HCT116 (cell line): ENCODE measurements around the gene DCHS1. TPM values are rescaled to one million over a fixed set of nuclear protein-coding genes. Genes with fewer than 3 reads are reported as not detected.

Experiments
- ATAC-seq: fragments of 200-7000 bp; cut with Tn5 transposase; 2 replicates; pipeline ENCODE4 v1.9.1; 2020; ENCODE audit warnings: mild to moderate bottlenecking, moderate library complexity
- BruUV-seq: library from RNA; stranded (reverse); fragments of 400-500 nt; replicated peaks from 2 replicates; lab custom pipeline; 2021; lab: Mats Ljungman, UMichigan
- CTCF ChIA-PET: fragments of 300-600 bp; sonication (Branson Sonifier 250); formaldehyde crosslinking; loops from one replicate; lab custom pipeline; 2021; ENCODE audit warnings: antibody characterized with exemption; lab: Charles Lee
- POLR2A ChIA-PET: fragments of 300-600, 350-600 bp; sonication (Branson Sonifier 250); formaldehyde crosslinking; loops from one replicate; lab custom pipeline; 2021; ENCODE audit warnings: antibody characterized with exemption; lab: Charles Lee
- RAD21 ChIA-PET, 2 experiments: fragments of 300-600 bp; sonication (Branson Sonifier 250); formaldehyde crosslinking; loops; one replicate each; lab custom pipeline; 2023; ENCODE audit warnings: low total read pairs in 2 of 2; ENCODE audit not compliant: uncharacterized antibody in 2 of 2, unreplicated experiment in 2 of 2, low non-redundant PET in 1 of 2; lab: Charles Lee
- DNase-seq: peaks from one replicate; pipeline ENCODE4 v3.0.0-alpha.2; 2010; ENCODE audit warnings: low read depth, low spot score
- H2AFZ ChIP-seq: fragments of 200-600 bp; shearing (Covaris generic), sonication (generic); 2 replicates; pipeline ENCODE4 v1.6.1; 2017; ENCODE audit warnings: low read depth, mixed run types, mixed read lengths, antibody characterized with exemption, low read length; ENCODE audit not compliant: poor library complexity, severe bottlenecking
- H3K27ac ChIP-seq: 2 replicates; pipeline ENCODE4 v1.5.1; 2012; ENCODE audit warnings: low read depth, low read length
- H3K27me3 ChIP-seq: fragments of 200-600 bp; sonication (generic); 2 replicates; pipeline ENCODE4 v1.6.1; 2016; ENCODE audit warnings: mixed run types, low read length, mixed read lengths; ENCODE audit not compliant: insufficient read depth
- H3K36me3 ChIP-seq, 2 experiments: fragments of 200-500 bp in 1 of 2; fragments of 200-600 bp in 1 of 2; sonication (Bioruptor generic) in 1 of 2; sonication (generic) in 1 of 2; 2 replicates each; pipeline versions ENCODE4 v1.5.1 to v1.6.1; 2014 to 2016; ENCODE audit warnings: low read length in 2 of 2, inconsistent platforms in 1 of 2, mixed read lengths in 1 of 2, mixed run types in 1 of 2; ENCODE audit not compliant: insufficient read depth in 2 of 2, control insufficient read depth in 1 of 2
- H3K4me1 ChIP-seq, 2 experiments: fragments of 200-600 bp in 1 of 2; sonication (generic) in 1 of 2; 2 replicates each; pipeline versions ENCODE4 v1.5.1 to v1.6.1; 2012 to 2017; ENCODE audit warnings: low read length in 2 of 2, inconsistent platforms in 1 of 2, mild to moderate bottlenecking in 1 of 2, mixed read lengths in 1 of 2, mixed run types in 1 of 2, moderate library complexity in 1 of 2; ENCODE audit not compliant: insufficient read depth in 2 of 2, control insufficient read depth in 1 of 2
- H3K4me2 ChIP-seq: fragments of 200-600 bp; sonication (generic); 2 replicates; pipeline ENCODE4 v1.6.1; 2017; ENCODE audit warnings: mixed run types, low read length, mixed read lengths
- H3K4me3 ChIP-seq, 2 experiments: fragments of 200-600 bp in 1 of 2; sonication (generic) in 1 of 2; replicated peaks in 1 of 2; 2 replicates each; pipeline ENCODE4 v1.5.1; 2011 to 2016; ENCODE audit warnings: low read length in 2 of 2, control low read depth in 1 of 2, low read depth in 1 of 2, mild to moderate bottlenecking in 1 of 2, mixed read lengths in 1 of 2, mixed run types in 1 of 2
- H3K79me2 ChIP-seq: fragments of 200-600 bp; sonication (generic); 2 replicates; pipeline ENCODE4 v1.6.1; 2017; ENCODE audit warnings: mild to moderate bottlenecking, mixed run types, low read length, moderate library complexity, mixed read lengths; ENCODE audit not compliant: insufficient read depth
- H3K9ac ChIP-seq: fragments of 200-600 bp; sonication (generic); 2 replicates; pipeline ENCODE4 v1.6.1; 2016; ENCODE audit warnings: low read length, mixed read lengths
- H3K9me2 ChIP-seq: fragments of 200-600 bp; sonication (generic), shearing (Covaris generic); 2 replicates; pipeline ENCODE4 v1.6.1; 2017; ENCODE audit warnings: mixed run types, mild to moderate bottlenecking, moderate library complexity; ENCODE audit not compliant: insufficient read depth
- H3K9me3 ChIP-seq, 2 experiments: fragments of 200-500 bp in 1 of 2; fragments of 200-600 bp in 1 of 2; sonication (Bioruptor generic) in 1 of 2; sonication (generic) in 1 of 2; 2 replicates each; pipeline ENCODE4 v1.6.1; 2014 to 2017; ENCODE audit warnings: low read length in 2 of 2, mixed read lengths in 2 of 2, inconsistent platforms in 1 of 2, low read depth in 1 of 2, mild to moderate bottlenecking in 1 of 2, mixed run types in 1 of 2, moderate library complexity in 1 of 2; ENCODE audit not compliant: control insufficient read depth in 1 of 2, insufficient read depth in 1 of 2
- H4K20me1 ChIP-seq: fragments of 200-600 bp; sonication (generic), shearing (Covaris generic); 2 replicates; pipeline ENCODE4 v1.6.1; 2017; ENCODE audit warnings: mixed run types, mild to moderate bottlenecking, moderate library complexity; ENCODE audit not compliant: insufficient read depth
- ELF1 ChIP-seq: IDR thresholded peaks from 2 replicates; pipeline ENCODE4 v1.6.1; 2012; ENCODE audit warnings: low read depth, borderline replicate concordance
- EZH2phosphoT487 ChIP-seq: fragments of 200-600 bp; IDR thresholded peaks from 2 replicates; pipeline ENCODE4 v1.6.1; 2018; ENCODE audit warnings: antibody characterized with exemption, borderline replicate concordance
- FOSL1 ChIP-seq: IDR thresholded peaks from 2 replicates; pipeline ENCODE4 v1.6.1; 2012; ENCODE audit warnings: low read depth
- JUND ChIP-seq: IDR thresholded peaks from 2 replicates; pipeline ENCODE4 v1.6.1; 2012
- POLR2AphosphoS5 ChIP-seq: IDR thresholded peaks from 2 replicates; pipeline ENCODE4 v1.6.1; 2011; ENCODE audit warnings: mild to moderate bottlenecking, low read depth, low read length, moderate library complexity
- RAD21 ChIP-seq: IDR thresholded peaks from 2 replicates; pipeline ENCODE4 v1.6.1; 2012; ENCODE audit warnings: low read depth, mild to moderate bottlenecking
- SIN3A ChIP-seq: IDR thresholded peaks from 2 replicates; pipeline ENCODE4 v1.6.1; 2012; ENCODE audit warnings: low read depth
- SRF ChIP-seq: IDR thresholded peaks from 2 replicates; pipeline ENCODE4 v1.6.1; 2012; ENCODE audit warnings: low read depth
- ZFX ChIP-seq: fragments of 450-650 bp; IDR thresholded peaks from 2 replicates; pipeline ENCODE4 v1.6.1; 2017
- intact Hi-C: fragments of 100-400 bp; cut with micrococcal nuclease; formaldehyde crosslinking; loops from 2 replicates; pipeline ENCODE4 v1.10.0; 2022
- total RNA-seq: library from RNA; stranded (reverse); gene quantifications from one replicate; pipeline ENCODE4 v1.2.1, GENCODE V29; 2021; ENCODE audit not compliant: unreplicated experiment
- TF ChIP-seq, protein P1 (sequence below): IDR thresholded peaks from 2 replicates; pipeline ENCODE4 v1.6.1; 2012; ENCODE audit warnings: low read depth

DCHS1 gene
- total RNA-seq, 1 experiment from 2014 or later = 0.30 TPM

DNA sequence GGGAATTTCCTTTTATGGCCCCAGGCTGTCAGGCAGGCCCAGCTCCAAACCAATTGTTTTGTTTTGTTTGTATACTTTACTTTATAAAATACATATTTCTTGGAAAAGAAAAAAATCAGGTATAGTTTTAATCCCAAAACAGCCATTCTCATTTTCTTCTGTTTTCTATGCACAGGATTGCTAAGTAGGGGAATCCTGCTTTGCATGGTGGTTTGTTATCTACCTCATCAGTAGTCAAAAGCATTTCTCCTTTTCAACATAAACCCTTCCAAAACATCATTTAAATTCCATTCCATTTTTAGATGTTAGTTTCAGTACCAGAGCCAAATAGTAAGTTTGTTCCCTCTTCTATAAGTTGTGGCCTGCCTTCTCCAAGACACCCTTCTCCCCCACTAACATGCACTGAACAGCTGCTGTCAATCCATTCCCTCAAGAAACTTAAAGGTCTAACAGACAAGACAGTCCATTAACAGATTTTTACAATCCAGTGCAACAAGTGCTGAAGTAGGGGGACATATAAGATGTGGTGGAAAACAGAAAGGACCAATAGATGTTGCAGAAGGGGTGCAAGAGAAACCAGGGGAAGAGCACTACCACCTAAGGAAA is 48.3 kb downstream of the DCHS1 start (continued):
- TF ChIP-seq, protein P1, sequence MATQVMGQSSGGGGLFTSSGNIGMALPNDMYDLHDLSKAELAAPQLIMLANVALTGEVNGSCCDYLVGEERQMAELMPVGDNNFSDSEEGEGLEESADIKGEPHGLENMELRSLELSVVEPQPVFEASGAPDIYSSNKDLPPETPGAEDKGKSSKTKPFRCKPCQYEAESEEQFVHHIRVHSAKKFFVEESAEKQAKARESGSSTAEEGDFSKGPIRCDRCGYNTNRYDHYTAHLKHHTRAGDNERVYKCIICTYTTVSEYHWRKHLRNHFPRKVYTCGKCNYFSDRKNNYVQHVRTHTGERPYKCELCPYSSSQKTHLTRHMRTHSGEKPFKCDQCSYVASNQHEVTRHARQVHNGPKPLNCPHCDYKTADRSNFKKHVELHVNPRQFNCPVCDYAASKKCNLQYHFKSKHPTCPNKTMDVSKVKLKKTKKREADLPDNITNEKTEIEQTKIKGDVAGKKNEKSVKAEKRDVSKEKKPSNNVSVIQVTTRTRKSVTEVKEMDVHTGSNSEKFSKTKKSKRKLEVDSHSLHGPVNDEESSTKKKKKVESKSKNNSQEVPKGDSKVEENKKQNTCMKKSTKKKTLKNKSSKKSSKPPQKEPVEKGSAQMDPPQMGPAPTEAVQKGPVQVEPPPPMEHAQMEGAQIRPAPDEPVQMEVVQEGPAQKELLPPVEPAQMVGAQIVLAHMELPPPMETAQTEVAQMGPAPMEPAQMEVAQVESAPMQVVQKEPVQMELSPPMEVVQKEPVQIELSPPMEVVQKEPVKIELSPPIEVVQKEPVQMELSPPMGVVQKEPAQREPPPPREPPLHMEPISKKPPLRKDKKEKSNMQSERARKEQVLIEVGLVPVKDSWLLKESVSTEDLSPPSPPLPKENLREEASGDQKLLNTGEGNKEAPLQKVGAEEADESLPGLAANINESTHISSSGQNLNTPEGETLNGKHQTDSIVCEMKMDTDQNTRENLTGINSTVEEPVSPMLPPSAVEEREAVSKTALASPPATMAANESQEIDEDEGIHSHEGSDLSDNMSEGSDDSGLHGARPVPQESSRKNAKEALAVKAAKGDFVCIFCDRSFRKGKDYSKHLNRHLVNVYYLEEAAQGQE = no peak
- no peak for TF ChIP-seq SIN3A

DNA sequence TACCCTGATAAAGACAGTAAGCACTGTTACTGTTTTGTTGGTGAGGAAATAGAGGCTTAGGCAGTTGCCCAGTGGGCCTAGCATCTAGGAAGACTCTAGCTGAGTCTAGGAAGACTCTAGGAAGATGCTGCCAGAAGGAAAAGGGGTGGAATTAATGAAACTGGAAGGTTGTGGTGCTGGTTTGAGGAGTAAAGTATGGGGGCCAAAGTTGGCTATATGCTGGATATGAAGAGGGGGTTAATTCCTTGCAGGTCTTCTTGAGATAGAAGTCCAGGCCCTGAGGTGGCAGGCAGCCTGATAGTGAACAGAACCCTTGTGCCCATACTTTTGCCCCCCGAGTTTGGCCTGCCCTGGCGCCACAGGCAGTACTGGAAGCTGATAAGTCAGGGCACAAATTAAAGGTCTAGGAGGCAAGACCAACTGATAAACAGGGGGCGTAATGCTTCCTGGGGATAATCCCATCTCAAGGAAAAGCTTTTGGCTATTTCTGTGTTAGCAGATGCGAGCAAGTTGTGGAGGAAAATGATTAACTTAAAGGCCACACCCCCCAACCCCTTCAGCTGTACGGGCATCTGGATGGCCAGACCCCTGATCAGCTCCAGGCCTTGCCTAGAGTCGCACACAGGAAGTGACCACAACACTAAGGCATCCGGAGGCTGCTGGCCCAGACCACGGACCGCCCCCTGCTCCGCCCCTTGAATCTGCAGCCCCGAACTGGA is 49.0 kb downstream of the DCHS1 start:
- Histone ChIP-seq H3K4me2 (peak overlapping the region; percentile 69), H3K9me3 (no peaks in the 10 kb centered on the region), H3K9me2 (no peaks in the 10 kb centered on the region), H4K20me1 (no peaks in the 10 kb centered on the region), H3K4me3 (peak overlapping the region; percentile 17 to 36), H3K9ac (peak overlapping the region; percentile 33), H2AFZ (no peak overlapping the region), H3K79me2 (peaks cover 84% of the 10 kb centered on the region), H3K4me1 (peaks cover 25 to 58% of the 10 kb centered on the region in 2 experiments), H3K36me3 (peaks cover 21 to 44% of the 10 kb centered on the region in 2 experiments), H3K27me3 (no peaks in the 10 kb centered on the region), H3K27ac (peak overlapping the region; percentile 78)
- intact Hi-C loops = no loop called here
- no TSS peak for BruUV-seq
- RAD21 ChIA-PET = no interaction called here
- peak; percentile 65 for DNase-seq
- POLR2A ChIA-PET = interaction anchor here (0.6 to 1.0 kb wide), 2 partner anchors 13 to 87 kb away, joined by 4 read pairs; partner anchors contain the start of gene TPP1
- TF ChIP-seq FOSL1 (no peak), SRF (no peak), RAD21 (no peak), ZFX (peak; percentile 27; the same call in 1 of the 2 replicates), JUND (no peak), EZH2phosphoT487 (no peak), POLR2AphosphoS5 (peak; percentile 88), ELF1 (no peak)
- peak; percentile 73 for ATAC-seq
- CTCF ChIA-PET = interaction anchor here (1.2 kb wide), 1 partner anchor 76 kb away, joined by 3 read pairs; no protein-coding TSS in a partner anchor
